Measurements from ENCODE around the gene GIGYF1.
A peak's percentile ranks its signal among the peaks of the same experiment; 100 is the strongest.

GIGYF1 gene, protein sequence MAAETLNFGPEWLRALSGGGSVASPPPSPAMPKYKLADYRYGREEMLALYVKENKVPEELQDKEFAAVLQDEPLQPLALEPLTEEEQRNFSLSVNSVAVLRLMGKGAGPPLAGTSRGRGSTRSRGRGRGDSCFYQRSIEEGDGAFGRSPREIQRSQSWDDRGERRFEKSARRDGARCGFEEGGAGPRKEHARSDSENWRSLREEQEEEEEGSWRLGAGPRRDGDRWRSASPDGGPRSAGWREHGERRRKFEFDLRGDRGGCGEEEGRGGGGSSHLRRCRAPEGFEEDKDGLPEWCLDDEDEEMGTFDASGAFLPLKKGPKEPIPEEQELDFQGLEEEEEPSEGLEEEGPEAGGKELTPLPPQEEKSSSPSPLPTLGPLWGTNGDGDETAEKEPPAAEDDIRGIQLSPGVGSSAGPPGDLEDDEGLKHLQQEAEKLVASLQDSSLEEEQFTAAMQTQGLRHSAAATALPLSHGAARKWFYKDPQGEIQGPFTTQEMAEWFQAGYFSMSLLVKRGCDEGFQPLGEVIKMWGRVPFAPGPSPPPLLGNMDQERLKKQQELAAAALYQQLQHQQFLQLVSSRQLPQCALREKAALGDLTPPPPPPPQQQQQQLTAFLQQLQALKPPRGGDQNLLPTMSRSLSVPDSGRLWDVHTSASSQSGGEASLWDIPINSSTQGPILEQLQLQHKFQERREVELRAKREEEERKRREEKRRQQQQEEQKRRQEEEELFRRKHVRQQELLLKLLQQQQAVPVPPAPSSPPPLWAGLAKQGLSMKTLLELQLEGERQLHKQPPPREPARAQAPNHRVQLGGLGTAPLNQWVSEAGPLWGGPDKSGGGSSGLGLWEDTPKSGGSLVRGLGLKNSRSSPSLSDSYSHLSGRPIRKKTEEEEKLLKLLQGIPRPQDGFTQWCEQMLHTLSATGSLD (N-terminal part only)

DNA sequence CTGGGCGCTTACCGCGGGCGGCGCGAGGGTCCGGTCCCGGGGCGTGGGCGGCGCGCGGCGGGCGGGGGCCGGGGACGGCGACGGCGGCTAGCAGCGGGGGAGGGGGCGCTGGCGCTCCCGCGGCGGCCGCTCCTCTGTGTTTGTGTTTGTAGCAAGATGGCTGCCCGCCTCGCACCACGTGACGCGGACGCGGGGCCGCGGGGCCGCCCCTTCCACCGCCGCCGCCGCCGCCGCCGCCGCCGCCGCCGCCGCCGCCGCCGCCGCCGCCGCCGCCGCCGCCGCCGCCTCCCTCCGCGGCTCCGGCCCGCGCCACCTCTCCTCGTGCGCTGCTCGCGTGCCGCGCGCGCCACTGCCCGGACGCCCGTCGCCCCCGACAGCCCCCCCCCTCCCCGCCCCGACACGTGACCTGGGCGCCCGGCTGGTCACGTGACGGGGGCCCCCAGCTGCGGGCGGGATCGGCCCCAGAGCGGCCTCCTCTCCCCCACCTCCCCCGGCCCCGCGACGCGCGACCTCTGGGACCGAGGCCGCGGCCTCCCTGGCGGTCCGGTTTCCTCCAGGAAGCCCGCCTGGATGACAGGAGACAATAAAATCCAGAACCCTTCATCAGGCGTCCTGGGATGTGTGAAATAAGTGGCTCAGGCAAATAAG, at the start of gene GIGYF1:
GIGYF1 (minus strand) TSS at position 153 of the 648 bp plus-strand sequence. CDS start 6,012 bp downstream, outside the sequence.
- H3K9ac ChIP-seq, result peak within 1 kb of the TSS; percentile 82
- peaks cover 30% of the 10 kb centered on the region for H3K4me1 ChIP-seq (ENCODE audit: low read depth, poor library complexity, severe bottlenecking)
- peak within 1 kb of the TSS; percentile 62 for H2AFZ ChIP-seq (ENCODE audit: low read depth)
- H3K79me2 ChIP-seq (ENCODE audit: insufficient read depth, low read depth), result peaks cover 41% of the 10 kb centered on the region
- H3K27me3 ChIP-seq (ENCODE audit: insufficient read depth, low read depth), result peaks cover 44% of the 10 kb centered on the region
- peak within 1 kb of the TSS; percentile 75 for H3K4me2 ChIP-seq
- no peaks in the 10 kb centered on the region for H3K36me3 ChIP-seq (ENCODE audit: insufficient read depth)
- peak within 1 kb of the TSS; percentile 17; the same call in 1 of the 2 replicates for H3K27ac ChIP-seq
- no peak within 1 kb of the TSS for H3K4me3 ChIP-seq (IDR thresholded peaks at IDR 0.05; ENCODE audit: insufficient read depth, low read depth, low read length)
- H4K20me1 ChIP-seq (ENCODE audit: insufficient read depth), result no peaks in the 10 kb centered on the region
- TF ChIP-seq, protein P1, sequence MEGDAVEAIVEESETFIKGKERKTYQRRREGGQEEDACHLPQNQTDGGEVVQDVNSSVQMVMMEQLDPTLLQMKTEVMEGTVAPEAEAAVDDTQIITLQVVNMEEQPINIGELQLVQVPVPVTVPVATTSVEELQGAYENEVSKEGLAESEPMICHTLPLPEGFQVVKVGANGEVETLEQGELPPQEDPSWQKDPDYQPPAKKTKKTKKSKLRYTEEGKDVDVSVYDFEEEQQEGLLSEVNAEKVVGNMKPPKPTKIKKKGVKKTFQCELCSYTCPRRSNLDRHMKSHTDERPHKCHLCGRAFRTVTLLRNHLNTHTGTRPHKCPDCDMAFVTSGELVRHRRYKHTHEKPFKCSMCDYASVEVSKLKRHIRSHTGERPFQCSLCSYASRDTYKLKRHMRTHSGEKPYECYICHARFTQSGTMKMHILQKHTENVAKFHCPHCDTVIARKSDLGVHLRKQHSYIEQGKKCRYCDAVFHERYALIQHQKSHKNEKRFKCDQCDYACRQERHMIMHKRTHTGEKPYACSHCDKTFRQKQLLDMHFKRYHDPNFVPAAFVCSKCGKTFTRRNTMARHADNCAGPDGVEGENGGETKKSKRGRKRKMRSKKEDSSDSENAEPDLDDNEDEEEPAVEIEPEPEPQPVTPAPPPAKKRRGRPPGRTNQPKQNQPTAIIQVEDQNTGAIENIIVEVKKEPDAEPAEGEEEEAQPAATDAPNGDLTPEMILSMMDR (conservative IDR thresholded peaks at IDR 0.05; ENCODE audit: low read depth, low read length), result no peak

DNA sequence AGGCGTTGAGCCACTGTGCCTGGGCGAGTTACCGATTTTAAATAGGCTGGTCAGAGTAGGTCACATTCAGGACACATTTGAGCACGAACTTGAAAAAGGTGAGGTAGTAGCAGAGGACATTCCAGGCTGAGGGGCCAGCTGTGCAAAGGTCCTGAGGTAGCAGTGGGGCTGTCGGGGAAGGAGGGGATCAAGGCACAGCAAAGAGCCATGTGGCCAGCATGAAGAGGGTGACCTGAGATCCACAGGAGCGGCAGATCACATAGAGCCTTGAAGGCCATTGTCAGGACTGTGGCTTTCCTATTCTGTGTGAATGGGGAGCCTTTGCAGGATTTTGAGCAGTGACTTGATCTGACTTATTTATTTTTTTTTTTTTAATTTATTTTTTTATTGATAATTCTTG, 45.9 kb upstream of the GIGYF1 start:
- Histone ChIP-seq H3K36me3 (ENCODE audit: insufficient read depth) (no peaks in the 10 kb centered on the region), H3K27ac (no peak overlapping the region), H3K27me3 (ENCODE audit: insufficient read depth, low read depth) (peaks cover 69% of the 10 kb centered on the region), H4K20me1 (ENCODE audit: insufficient read depth) (no peaks in the 10 kb centered on the region), H3K9ac (no peak overlapping the region), H3K4me1 (ENCODE audit: low read depth, poor library complexity, severe bottlenecking) (no peaks in the 10 kb centered on the region), H3K4me2 (no peak overlapping the region), H2AFZ (ENCODE audit: low read depth) (no peak overlapping the region), H3K4me3 (IDR thresholded peaks at IDR 0.05; ENCODE audit: insufficient read depth, low read depth, low read length) (no peak overlapping the region), H3K79me2 (ENCODE audit: insufficient read depth, low read depth) (no peaks in the 10 kb centered on the region)
- TF ChIP-seq, protein P1 (conservative IDR thresholded peaks at IDR 0.05; ENCODE audit: low read depth, low read length), result no peak

DNA sequence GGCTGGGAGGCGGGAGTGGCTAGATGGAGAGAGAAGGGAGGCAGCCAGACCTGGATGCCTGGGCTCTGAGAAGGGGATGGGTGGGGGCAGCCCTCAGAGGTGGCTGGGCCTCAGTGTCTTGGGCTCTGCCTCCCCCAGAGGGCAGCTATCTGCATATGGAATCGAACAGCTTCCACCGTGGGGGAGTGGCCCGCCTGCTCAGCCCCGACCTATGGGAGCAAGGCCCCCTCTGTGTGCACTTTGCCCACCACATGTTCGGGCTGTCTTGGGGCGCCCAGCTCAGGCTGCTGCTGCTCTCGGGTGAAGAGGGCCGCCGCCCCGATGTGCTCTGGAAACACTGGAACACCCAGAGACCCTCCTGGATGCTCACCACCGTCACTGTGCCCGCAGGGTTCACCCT, 42.6 kb upstream of the GIGYF1 start:
- TF ChIP-seq, protein P1 (conservative IDR thresholded peaks at IDR 0.05; ENCODE audit: low read depth, low read length), result no peak
- H2AFZ ChIP-seq (ENCODE audit: low read depth), result no peak overlapping the region
- no peak overlapping the region for H3K4me2 ChIP-seq
- H3K79me2 ChIP-seq (ENCODE audit: insufficient read depth, low read depth), result no peaks in the 10 kb centered on the region
- H3K4me1 ChIP-seq (ENCODE audit: low read depth, poor library complexity, severe bottlenecking), result no peaks in the 10 kb centered on the region
- no peak overlapping the region for H3K4me3 ChIP-seq (IDR thresholded peaks at IDR 0.05; ENCODE audit: insufficient read depth, low read depth, low read length)
- H4K20me1 ChIP-seq (ENCODE audit: insufficient read depth), result no peaks in the 10 kb centered on the region
- no peak overlapping the region for H3K9ac ChIP-seq
- no peak overlapping the region for H3K27ac ChIP-seq
- H3K36me3 ChIP-seq (ENCODE audit: insufficient read depth), result no peaks in the 10 kb centered on the region
- H3K27me3 ChIP-seq (ENCODE audit: insufficient read depth, low read depth), result peaks cover 80% of the 10 kb centered on the region

DNA sequence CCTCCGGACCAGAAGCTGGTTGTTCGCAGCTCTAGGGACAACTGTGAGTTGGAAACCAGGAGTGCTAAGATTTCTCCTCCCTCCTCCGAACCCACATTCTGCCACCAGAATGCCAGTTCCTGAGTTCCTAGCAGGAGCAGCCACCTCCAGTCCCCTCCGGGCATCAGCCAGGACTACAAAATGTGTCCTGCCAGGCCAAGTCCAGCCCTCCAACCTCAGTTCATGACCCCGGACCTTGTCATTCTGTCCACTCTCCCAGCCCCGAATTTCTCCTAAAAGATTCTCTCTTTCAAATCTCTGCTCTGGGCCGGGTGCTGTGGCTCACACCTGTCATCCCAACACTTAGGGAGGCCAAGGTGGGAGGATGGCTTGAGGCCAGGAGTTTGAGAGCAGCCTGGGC, 41.7 kb upstream of the GIGYF1 start:
- no peaks in the 10 kb centered on the region for H3K36me3 ChIP-seq (ENCODE audit: insufficient read depth)
- H3K9ac ChIP-seq, result no peak overlapping the region
- no peak overlapping the region for H3K27ac ChIP-seq
- H4K20me1 ChIP-seq (ENCODE audit: insufficient read depth), result no peaks in the 10 kb centered on the region
- H3K79me2 ChIP-seq (ENCODE audit: insufficient read depth, low read depth), result no peaks in the 10 kb centered on the region
- H3K4me1 ChIP-seq (ENCODE audit: low read depth, poor library complexity, severe bottlenecking), result no peaks in the 10 kb centered on the region
- H3K4me3 ChIP-seq (IDR thresholded peaks at IDR 0.05; ENCODE audit: insufficient read depth, low read depth, low read length), result no peak overlapping the region
- TF ChIP-seq, protein P1 (conservative IDR thresholded peaks at IDR 0.05; ENCODE audit: low read depth, low read length), result no peak
- no peak overlapping the region for H3K4me2 ChIP-seq
- H2AFZ ChIP-seq (ENCODE audit: low read depth), result no peak overlapping the region
- H3K27me3 ChIP-seq (ENCODE audit: insufficient read depth, low read depth), result peaks cover 90% of the 10 kb centered on the region
